ENCODE measurements around the gene CELF5.

CELF5 gene

GRCh38 chr19:3224346-3225168 is at the start of gene CELF5:
Gene CELF5, plus strand, starts transcription at chr19:3224661. Its CDS starts 79 bp downstream, at chr19:3224740.
- DNase-seq = peak; percentile 25

- peak; percentile 46 for DNase-seq
Measured at GRCh38 chr19:3175781-3176714, 48.4 kb upstream of the CELF5 start.

- peak; percentile 24 for DNase-seq
Measured at GRCh38 chr19:3176715-3177501, 47.6 kb upstream of the CELF5 start.

- DNase-seq = no peak
Measured at GRCh38 chr19:3178377-3178972, 46.0 kb upstream of the CELF5 start, which contains the start of gene S1PR4. Gene S1PR4, plus strand, starts transcription at chr19:3178769. Its CDS starts 24 bp downstream, at chr19:3178793.

GRCh38 chr19:3178973-3179738 is 45.3 kb upstream of the CELF5 start:
- DNase-seq = no peak

GRCh38 chr19:3179739-3180293 is 44.6 kb upstream of the CELF5 start:
- DNase-seq = no peak

- no peak for DNase-seq
Measured at GRCh38 chr19:3183721-3184641, 40.5 kb upstream of the CELF5 start.

GRCh38 chr19:3184847-3185460 is 39.5 kb upstream of the CELF5 start:
- peak; percentile 68 for DNase-seq

- peak; percentile 91 for DNase-seq
Measured at GRCh38 chr19:3185461-3186159, 38.9 kb upstream of the CELF5 start, which contains the start of gene NCLN. Gene NCLN, plus strand, starts transcription at chr19:3185930. Its CDS starts 101 bp downstream, at chr19:3186031.

- DNase-seq = no peak
Measured at GRCh38 chr19:3186160-3186688, 38.2 kb upstream of the CELF5 start.

GRCh38 chr19:3186891-3187661 is 37.4 kb upstream of the CELF5 start:
- DNase-seq = no peak

GRCh38 chr19:3187662-3188511 is 36.6 kb upstream of the CELF5 start:
- DNase-seq = no peak

GRCh38 chr19:3188627-3189596 is 35.5 kb upstream of the CELF5 start:
- DNase-seq = no peak

- no peak for DNase-seq
Measured at GRCh38 chr19:3189702-3190469, 34.6 kb upstream of the CELF5 start.

- no peak for DNase-seq
Measured at GRCh38 chr19:3190470-3190770, 34.0 kb upstream of the CELF5 start.

All from fibroblast of upper back skin (primary cell).